GM23248 (cell line): ENCODE results near the gene SCGB1A1.

Experiments used
- EZH2 ChIP-seq: fragments of 200-600 bp; sonication (generic); IDR thresholded peaks from 2 replicates; pipeline ENCODE4 v1.6.1; 2018; ENCODE audit warnings: antibody characterized with exemption, mild to moderate bottlenecking; ENCODE audit not compliant: insufficient read depth, poor library complexity, severe bottlenecking
- EZH2phosphoT487 ChIP-seq: fragments of 200-600 bp; sonication (generic); IDR thresholded peaks from 2 replicates; pipeline ENCODE4 v1.6.1; 2018; ENCODE audit warnings: antibody characterized with exemption, moderate library complexity, mild to moderate bottlenecking, low read depth; ENCODE audit not compliant: insufficient read depth

DNA sequence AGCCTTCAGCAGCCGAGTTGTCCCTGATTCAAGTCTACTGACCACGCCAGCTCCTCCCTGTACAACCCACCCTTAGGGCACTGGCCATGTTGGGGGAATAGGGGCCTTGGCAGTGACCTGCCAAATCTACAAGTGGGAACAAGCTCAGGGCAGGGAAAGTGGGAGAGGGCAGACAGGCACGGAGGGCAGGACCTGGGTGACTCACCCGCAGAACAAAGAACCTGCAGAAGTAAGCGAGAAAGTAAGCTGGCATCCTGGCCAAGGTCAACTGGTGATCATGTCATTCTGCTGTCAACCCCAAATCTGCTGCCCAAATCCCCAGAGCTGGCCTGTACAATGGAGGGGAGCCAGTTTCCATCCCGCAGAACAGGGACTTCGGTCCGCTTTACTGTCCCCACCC is 7.9 kb upstream of the SCGB1A1 start:
- TF ChIP-seq EZH2 (no peak), EZH2phosphoT487 (no peak)
